Left cardiac atrium (tissue), 4 donors: ENCODE data around the gene PTEN. TPM values are rescaled to one million over a fixed set of nuclear protein-coding genes. Genes with fewer than 3 reads are reported as not detected.
A peak's percentile ranks its signal among the peaks of the same experiment; 100 is the strongest.

ENCODE experiments used
- ATAC-seq, 2 donors: fragments of 200-7000 bp; cut with Tn5 transposase; one replicate each; pipeline ENCODE4 v1.9.1; 2020; ENCODE audit warnings: mild to moderate bottlenecking in 2 of 2, moderate library complexity in 2 of 2
- DNase-seq: peaks from one replicate; pipeline ENCODE4 v3.0.0-alpha.2; 2020
- intact Hi-C, 2 donors: fragments of 100-400 bp; cut with DNase I; formaldehyde crosslinking; loops; one replicate each; pipeline versions ENCODE4 v1.14.1 to v1.15.1; 2022 to 2023
- total RNA-seq, 2 donors: library from RNA; stranded (reverse); fragmentation: NEBNext Ultra II Directional; extraction: Animal tissue kit (Norgen Biotek cat#: 25700); gene quantifications; one replicate each; pipeline ENCODE4 v1.2.1, GENCODE V29; 2021
- donor health status: DM: no; HTN: yes; CAD: no.
- donor health status: DM: no; HTN: yes; CAD: no; lungs with severe emphysema.
- donor health status: DM: yes; HTN: yes; CAD: no.
- donor health status: Dilated cardiomyopathy.

The PTEN gene
- total RNA-seq, 2 donors from 2014 or later: 76.7 to 79.7 TPM

- intact Hi-C loops: no loop called here
- DNase-seq (no peak), ATAC-seq (peak in 1 of 2 donors; percentile 81)
Measured at GRCh38 chr10:88012641-88013040, 149.2 kb downstream of the PTEN start.

GRCh38 chr10:88017781-88018180 is 154.4 kb downstream of the PTEN start:
- no peak for ATAC-seq
- DNase-seq: no peak
- intact Hi-C loops: no loop called here

- intact Hi-C loops: no loop called here
- DNase-seq (no peak), ATAC-seq (no peak)
Measured at GRCh38 chr10:88019753-88020152, 156.3 kb downstream of the PTEN start.

Other genes starting within 250 kb of the PTEN start
- 10 to 100 TPM; 14.7 to 24.0 TPM for gene PAPSS2, start 203.7 kb upstream of the PTEN start, total RNA-seq
- 100 to 1,000 TPM in 1 of 2 donors, 10 to 100 TPM in 1; 84.9 to 150 TPM for gene ATAD1, start 45.4 kb upstream of the PTEN start, total RNA-seq
- under 1 TPM; 0.56 to 0.58 TPM for gene KLLN, start 92 bp upstream of the PTEN start, total RNA-seq